ENCODE measurements around the gene BICC1.
"Not testable (repeated sequence)": the region's sequence is repeated elsewhere in the genome, so short reads cannot be mapped to it uniquely, and the experiment has no call there.

The BICC1 gene

GRCh38 chr10:58567652-58568051, 55.0 kb downstream of the BICC1 start:
- no peak for DNase-seq

GRCh38 chr10:58568428-58568935, 55.8 kb downstream of the BICC1 start:
- no peak for DNase-seq

GRCh38 chr10:58570307-58570723, 57.6 kb downstream of the BICC1 start:
- no peak for DNase-seq

GRCh38 chr10:58570979-58571378, 58.3 kb downstream of the BICC1 start:
- no peak for DNase-seq

GRCh38 chr10:58573144-58573543, 60.5 kb downstream of the BICC1 start:
- no peak for DNase-seq

- DNase-seq = no peak
Measured at GRCh38 chr10:58574058-58574457, 61.4 kb downstream of the BICC1 start.

GRCh38 chr10:58575491-58575890, 62.8 kb downstream of the BICC1 start:
- peak in 1 of 2 experiments; percentile 28 for DNase-seq

- no peak for DNase-seq
Measured at GRCh38 chr10:58576751-58577436, 64.2 kb downstream of the BICC1 start.

- no peak for DNase-seq
Measured at GRCh38 chr10:58577437-58577777, 64.7 kb downstream of the BICC1 start.

- no peak for DNase-seq
Measured at GRCh38 chr10:58578366-58578765, 65.7 kb downstream of the BICC1 start.

GRCh38 chr10:58579011-58579655, 66.5 kb downstream of the BICC1 start:
- no peak for DNase-seq

GRCh38 chr10:58582045-58582444, 69.4 kb downstream of the BICC1 start:
- no peak for DNase-seq

GRCh38 chr10:58585435-58585834, 72.8 kb downstream of the BICC1 start:
- DNase-seq = no peak

- DNase-seq = no peak
Measured at GRCh38 chr10:58586282-58587245, 73.9 kb downstream of the BICC1 start.

- no peak for DNase-seq
Measured at GRCh38 chr10:58587676-58588075, 75.0 kb downstream of the BICC1 start.

GRCh38 chr10:58588673-58589265, 76.1 kb downstream of the BICC1 start:
- DNase-seq = no peak

- DNase-seq = no peak
Measured at GRCh38 chr10:58590152-58590840, 77.6 kb downstream of the BICC1 start.

GRCh38 chr10:58590924-58591323, 78.3 kb downstream of the BICC1 start:
- no peak for DNase-seq

- no peak for DNase-seq
Measured at GRCh38 chr10:58593008-58593407, 80.3 kb downstream of the BICC1 start.

GRCh38 chr10:58597211-58597610, 84.5 kb downstream of the BICC1 start:
- DNase-seq = not testable (repeated sequence)

- no peak for DNase-seq
Measured at GRCh38 chr10:58599927-58600553, 87.4 kb downstream of the BICC1 start.

GRCh38 chr10:58608351-58608750, 95.7 kb downstream of the BICC1 start:
- no peak for DNase-seq
